ENCODE data around the gene KRT86.

The KRT86 gene

GRCh38 chr12:52316701-52317100 lies 42.3 kb downstream of the KRT86 start:
- no peak for TF ChIP-seq CTCF (IDR thresholded peaks at IDR 0.05)
- Histone ChIP-seq H3K27ac (no peak overlapping the region), H3K9me3 (no peaks in the 10 kb centered on the region), H3K4me3 (ENCODE audit: low read depth in 1 of 2, low read length in 1 of 2) (no peak overlapping the region), H3K36me3 (no peaks in the 10 kb centered on the region), H3K4me1 (ENCODE audit: control insufficient read depth in 1 of 2, insufficient read depth in 1 of 2, low read depth in 1 of 2, low read length in 1 of 2) (no peaks in the 10 kb centered on the region), H3K27me3 (peaks cover 56% of the 10 kb centered on the region)

GRCh38 chr12:52317468-52318052 lies 43.1 kb downstream of the KRT86 start:
- TF ChIP-seq CTCF (IDR thresholded peaks at IDR 0.05) = no peak
- Histone ChIP-seq H3K4me3 (ENCODE audit: low read depth in 1 of 2, low read length in 1 of 2) (no peak overlapping the region), H3K4me1 (ENCODE audit: control insufficient read depth in 1 of 2, insufficient read depth in 1 of 2, low read depth in 1 of 2, low read length in 1 of 2) (no peaks in the 10 kb centered on the region), H3K9me3 (no peaks in the 10 kb centered on the region), H3K27ac (no peak overlapping the region), H3K27me3 (peaks cover 57% of the 10 kb centered on the region), H3K36me3 (no peaks in the 10 kb centered on the region)

- H3K4me1 ChIP-seq (ENCODE audit: control insufficient read depth in 1 of 2, insufficient read depth in 1 of 2, low read depth in 1 of 2, low read length in 1 of 2) = no peaks in the 10 kb centered on the region
- H3K27ac ChIP-seq = no peak overlapping the region
- TF ChIP-seq CTCF (IDR thresholded peaks at IDR 0.05) = no peak
- no peaks in the 10 kb centered on the region for H3K9me3 ChIP-seq
- no peak overlapping the region for H3K4me3 ChIP-seq (ENCODE audit: low read depth in 1 of 2, low read length in 1 of 2)
- peaks cover 62% of the 10 kb centered on the region for H3K27me3 ChIP-seq
- no peaks in the 10 kb centered on the region for H3K36me3 ChIP-seq
Observed at GRCh38 chr12:52318241-52318990, 44.0 kb downstream of the KRT86 start.

- Histone ChIP-seq H3K4me3 (ENCODE audit: low read depth in 1 of 2, low read length in 1 of 2) (no peak overlapping the region), H3K27ac (no peak overlapping the region), H3K9me3 (no peaks in the 10 kb centered on the region), H3K4me1 (ENCODE audit: control insufficient read depth in 1 of 2, insufficient read depth in 1 of 2, low read depth in 1 of 2, low read length in 1 of 2) (no peaks in the 10 kb centered on the region), H3K27me3 (peaks cover 63% of the 10 kb centered on the region), H3K36me3 (no peaks in the 10 kb centered on the region)
- no peak for TF ChIP-seq CTCF (IDR thresholded peaks at IDR 0.05)
Observed at GRCh38 chr12:52319097-52319496, 44.7 kb downstream of the KRT86 start.

- Histone ChIP-seq H3K27ac (no peak within 1 kb of the TSS), H3K36me3 (no peaks in the 10 kb centered on the region), H3K4me3 (ENCODE audit: low read depth in 1 of 2, low read length in 1 of 2) (no peak within 1 kb of the TSS), H3K27me3 (peaks cover 74% of the 10 kb centered on the region), H3K9me3 (no peaks in the 10 kb centered on the region), H3K4me1 (ENCODE audit: control insufficient read depth in 1 of 2, insufficient read depth in 1 of 2, low read depth in 1 of 2, low read length in 1 of 2) (no peaks in the 10 kb centered on the region)
- TF ChIP-seq CTCF (IDR thresholded peaks at IDR 0.05) = no peak
Observed at GRCh38 chr12:52320784-52321400, 46.4 kb downstream of the KRT86 start, which contains the start of gene KRT83. Gene KRT83 (minus strand): TSS chr12:52321398. CDS start chr12:52321335, 63 bp downstream.
